Tibial nerve (tissue), 4 donors: ENCODE data around the gene PIEZO2.

Experiments used
- CTCF ChIP-seq, 5 experiments: fragments of 200-600 bp in 3 of 5; fragments of 450-650 bp in 2 of 5; sonication (generic) in 3 of 5; IDR thresholded peaks; one replicate each; pipeline ENCODE4 v1.5.1; 2016 to 2019; ENCODE audit warnings: antibody characterized with exemption in 5 of 5, mild to moderate bottlenecking in 3 of 5, moderate library complexity in 2 of 5
- EP300 ChIP-seq, 2 donors: sonication (generic); formaldehyde crosslinking; IDR thresholded peaks; one replicate each; pipeline ENCODE4 v1.6.1; 2017; ENCODE audit warnings: antibody characterized with exemption in 2 of 2, mild to moderate bottlenecking in 1 of 2
- POLR2A ChIP-seq, 2 donors: fragments of 450-650 bp; IDR thresholded peaks; one replicate each; pipeline ENCODE4 v1.6.1; 2017; ENCODE audit warnings: antibody characterized with exemption in 2 of 2, mild to moderate bottlenecking in 2 of 2, moderate library complexity in 2 of 2

- TF ChIP-seq POLR2A (IDR thresholded peaks at IDR 0.05) (no peak), CTCF (IDR thresholded peaks at IDR 0.05) (no peak), EP300 (IDR thresholded peaks at IDR 0.05) (no peak)
Measured at GRCh38 chr18:11095211-11095610, 54.2 kb downstream of the PIEZO2 start.
